ENCODE measurements around the gene OR51Q1.
A peak's percentile ranks its signal among the peaks of the same experiment; 100 is the strongest.

Gene OR51Q1

DNA sequence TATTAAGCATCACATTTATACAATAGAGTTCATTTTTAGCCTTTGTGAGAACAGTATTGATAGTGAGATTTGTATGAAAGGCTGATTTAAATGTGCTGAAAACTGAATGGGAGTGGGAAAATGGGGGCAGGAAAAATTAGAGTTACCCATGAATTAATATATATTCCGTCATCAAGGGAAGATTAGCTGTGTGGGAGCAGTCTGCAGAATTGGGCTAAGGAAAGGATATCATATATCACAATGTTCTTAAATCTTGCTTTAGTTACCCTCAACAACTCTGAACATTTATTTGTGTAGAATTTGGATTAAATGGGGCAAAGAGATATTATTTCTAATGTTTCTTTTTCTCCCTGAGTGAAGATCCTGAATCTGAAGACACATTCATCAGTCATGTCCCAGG, at the start of gene OR51Q1:
TSS of gene OR51Q1 (plus strand) at position 301 of the 400 bp plus-strand sequence. CDS start at position 391, 90 bp downstream.
- no peak for DNase-seq

DNA sequence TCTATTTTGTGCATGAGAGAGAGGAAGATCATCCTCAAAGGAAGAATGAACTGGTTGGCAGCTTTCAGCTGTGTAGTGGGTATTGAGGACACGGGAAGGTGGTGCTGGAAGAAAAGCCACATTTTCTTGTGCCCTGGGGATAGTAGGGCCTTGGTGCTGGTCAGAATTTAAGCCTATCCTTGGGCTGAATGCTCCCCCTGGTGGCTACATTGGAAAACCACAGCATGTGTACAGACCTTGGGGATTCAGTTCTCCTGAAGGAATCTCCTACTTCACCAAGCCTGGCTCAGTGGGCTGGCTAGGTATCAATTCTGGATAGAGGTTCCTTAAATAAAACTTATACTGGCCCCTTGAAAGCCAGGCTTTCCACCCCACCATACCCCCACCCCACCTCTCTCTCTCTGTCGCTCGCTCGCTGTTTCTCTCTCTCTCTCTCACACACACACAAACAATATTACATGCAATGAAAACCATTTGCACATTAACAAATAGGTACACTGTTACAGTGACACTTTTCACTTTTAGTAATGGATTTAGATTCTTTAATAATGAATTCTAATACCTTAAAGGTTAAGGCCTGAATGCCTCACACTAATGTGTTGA, 41.1 kb upstream of the OR51Q1 start:
- peak; percentile 66 for DNase-seq

- no peak for DNase-seq
Observed at GRCh38 chr11:5383576-5383975, 38.3 kb upstream of the OR51Q1 start, which contains the start of gene OR51M1. OR51M1 (plus strand) TSS chr11:5383812; CDS start chr11:5389399, 5,587 bp downstream.

DNA sequence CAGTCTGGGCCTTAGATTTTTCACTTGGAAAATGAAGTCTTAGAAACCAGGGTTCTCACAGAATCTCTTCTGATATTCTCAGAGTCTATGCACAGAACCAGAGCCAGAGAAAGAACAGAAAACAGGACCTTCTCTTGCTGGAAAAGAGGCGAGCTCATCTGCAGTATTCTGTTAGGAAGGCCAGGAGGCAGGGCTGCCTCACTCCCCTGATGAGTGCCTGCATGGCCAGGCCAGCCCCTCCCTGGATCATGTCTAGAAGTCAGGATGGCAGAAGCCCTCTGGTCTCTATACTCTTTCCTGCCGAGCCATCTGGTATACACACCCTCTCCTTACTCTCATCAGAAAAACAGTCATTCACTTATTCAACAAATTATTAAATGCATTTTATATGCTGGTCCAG, 37.6 kb upstream of the OR51Q1 start:
- no peak for DNase-seq

DNA sequence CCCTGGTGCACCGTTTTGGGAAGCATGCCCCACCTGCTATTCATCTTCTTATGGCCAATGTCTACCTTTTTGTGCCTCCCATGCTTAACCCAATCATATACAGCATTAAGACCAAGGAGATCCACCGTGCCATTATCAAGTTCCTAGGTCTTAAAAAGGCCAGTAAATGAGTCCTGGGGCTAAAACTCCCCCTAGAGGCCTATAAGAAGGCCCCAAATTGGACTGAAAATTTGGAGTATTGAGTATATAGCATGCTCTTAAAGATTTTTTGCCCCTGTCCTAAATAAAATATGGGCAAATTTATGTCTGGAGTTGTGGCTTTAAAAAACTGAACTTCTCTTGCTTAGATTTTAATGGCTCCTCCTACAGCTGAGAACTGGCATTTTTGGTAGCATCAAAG, 31.7 kb upstream of the OR51Q1 start:
- DNase-seq = no peak

- DNase-seq = no peak
Observed at GRCh38 chr11:5394091-5394490, 27.8 kb upstream of the OR51Q1 start.

- DNase-seq = peak; percentile 53
Observed at GRCh38 chr11:5398936-5399335, 23.0 kb upstream of the OR51Q1 start.

DNA sequence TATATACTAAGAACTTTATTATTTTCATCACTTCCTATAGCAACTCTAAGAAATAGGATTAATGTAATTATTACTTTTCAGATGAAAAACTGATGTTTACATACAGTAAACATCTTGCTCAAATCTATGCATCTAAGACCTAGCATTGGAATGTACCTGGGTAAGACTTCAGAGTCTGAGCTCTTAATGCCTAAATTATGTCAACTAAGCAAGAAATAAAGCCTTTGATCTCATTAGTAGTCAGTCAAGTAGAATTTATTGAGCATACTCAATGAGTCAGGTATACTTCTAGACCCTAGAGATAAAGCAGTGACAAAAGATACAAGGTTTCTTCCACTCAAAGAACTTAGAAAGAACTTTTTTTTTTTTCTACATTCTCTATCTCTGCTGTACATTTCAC, 16.7 kb upstream of the OR51Q1 start:
- no peak for DNase-seq

GRCh38 chr11:5420993-5421392, 918 bp upstream of the OR51Q1 start:
- no peak for DNase-seq

DNA sequence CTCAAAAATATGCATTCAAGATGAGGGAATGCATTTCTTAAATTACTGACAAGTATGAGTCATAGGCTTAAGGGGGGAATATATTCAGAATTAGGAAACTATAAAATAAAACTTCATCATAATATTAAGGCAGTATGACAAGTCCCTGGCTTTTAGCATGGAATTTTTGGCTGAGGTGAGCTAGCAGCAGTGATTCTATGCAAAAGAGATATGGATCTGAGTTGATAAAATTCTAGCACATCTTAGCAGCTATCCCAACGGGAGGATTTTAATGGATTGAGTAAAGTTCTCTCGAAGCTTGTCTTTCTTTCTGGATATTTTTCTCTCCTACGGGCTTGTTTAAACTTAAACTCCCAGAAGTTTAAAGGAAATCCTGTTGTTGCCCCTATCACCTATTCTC, 1.2 kb downstream of the OR51Q1 start:
- no peak for DNase-seq

- no peak for DNase-seq
Observed at GRCh38 chr11:5441414-5441813, 19.5 kb downstream of the OR51Q1 start, which contains the start of gene OR51I1. OR51I1 (minus strand) TSS chr11:5441514; CDS start chr11:5441514, 0 bp downstream.

DNA sequence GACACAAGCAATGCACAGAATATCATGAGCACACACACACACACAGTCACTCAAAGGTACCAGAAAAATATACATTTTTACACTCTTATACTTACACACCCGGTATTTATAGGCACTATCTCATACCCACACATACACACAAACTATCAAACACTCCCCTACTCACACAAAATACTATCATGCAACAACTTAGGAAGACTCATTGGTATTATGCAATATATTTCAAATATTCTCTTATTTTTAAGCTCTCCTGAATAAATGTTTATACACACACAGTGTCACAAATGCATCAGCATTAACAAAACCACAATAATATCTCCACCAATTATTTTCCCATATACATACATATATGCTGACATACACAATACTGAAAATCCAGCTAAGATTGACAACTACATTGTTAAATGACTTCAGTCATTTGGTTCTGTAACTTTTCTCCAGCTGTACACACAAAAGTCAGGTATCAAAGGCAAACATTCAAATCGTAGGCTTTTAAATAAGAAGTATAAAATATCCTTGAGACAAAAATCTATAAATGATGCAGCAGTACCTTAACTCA, 22.0 kb downstream of the OR51Q1 start:
- no peak for DNase-seq

GRCh38 chr11:5449023-5449422, 27.1 kb downstream of the OR51Q1 start, which contains the start of gene OR51I2:
OR51I2 (plus strand) TSS chr11:5449323; CDS start chr11:5453489, 4,166 bp downstream.
- no peak for DNase-seq

DNA sequence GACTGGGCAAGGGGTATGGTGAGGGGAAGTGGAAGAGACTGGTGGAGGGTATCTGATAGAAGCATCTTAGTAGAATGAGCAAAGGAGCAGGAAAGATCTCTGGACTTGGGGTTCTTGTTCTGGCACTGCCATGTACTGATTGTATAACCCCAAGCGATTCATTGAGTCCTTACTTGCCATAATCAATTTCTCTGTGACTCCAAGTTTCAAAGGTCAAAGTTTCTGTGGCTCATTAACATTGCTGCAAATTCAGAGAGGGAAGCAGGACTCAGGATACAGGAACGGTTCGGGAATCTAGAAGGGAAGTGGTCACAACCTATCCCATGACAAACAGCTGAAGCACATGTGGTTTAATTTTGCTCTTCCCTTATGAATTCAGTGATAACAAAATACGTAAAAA, 27.5 kb downstream of the OR51Q1 start:
- no peak for DNase-seq

DNA sequence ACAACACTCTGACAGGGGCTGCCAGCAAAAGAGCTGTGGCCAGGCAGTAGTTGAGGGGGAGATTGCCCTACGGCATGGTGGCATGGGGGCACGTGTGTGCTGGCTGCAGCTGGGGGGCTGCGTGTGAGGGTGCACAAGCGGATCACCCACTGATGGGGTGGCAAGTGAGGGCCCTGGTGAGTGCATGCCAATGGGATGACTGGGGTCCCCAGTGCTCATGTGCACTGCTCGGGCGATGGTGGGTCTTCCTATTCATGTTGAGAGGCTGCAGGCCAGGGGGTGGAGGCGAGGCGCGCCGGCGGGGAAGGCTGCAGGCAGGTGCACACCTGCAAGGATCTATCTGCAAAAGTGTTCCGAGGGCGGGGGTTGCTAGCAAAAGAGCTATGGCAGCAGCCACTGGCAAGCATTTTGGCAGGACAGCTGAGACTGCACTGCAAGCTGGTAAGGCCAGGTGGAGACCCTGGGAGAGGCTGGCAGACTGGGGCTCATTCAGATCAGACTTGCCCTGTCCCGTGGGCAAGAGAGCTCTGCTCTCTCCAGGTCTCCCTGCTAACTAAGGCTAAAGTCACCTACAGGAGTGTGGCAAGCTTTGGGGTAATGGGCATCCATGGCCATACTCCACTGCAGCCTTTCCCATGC, 39.2 kb downstream of the OR51Q1 start:
- no peak for DNase-seq

DNA sequence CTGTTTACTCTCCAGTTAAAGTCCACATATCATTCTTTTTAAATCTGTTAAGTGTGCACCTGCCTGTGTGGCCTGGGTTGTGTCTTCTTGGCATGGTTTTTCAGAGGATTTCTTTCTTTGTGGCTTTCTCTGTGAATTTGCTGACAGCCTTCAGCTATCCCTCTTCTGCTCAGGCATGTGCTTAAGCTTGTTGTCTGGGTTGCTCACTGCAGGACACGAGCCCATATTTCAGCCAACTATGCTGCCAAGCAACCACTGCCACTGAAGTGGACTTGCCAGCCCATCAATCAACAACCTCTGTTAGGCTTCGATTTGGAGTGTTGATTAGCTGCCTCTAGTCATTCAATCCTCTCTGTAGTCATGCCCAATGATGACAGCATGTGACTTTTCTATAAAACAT, 45.6 kb downstream of the OR51Q1 start:
- DNase-seq = no peak

Measured in kidney glomerular epithelial cell (primary cell).